GM12878 (cell line): ENCODE measurements around the gene SHISA4. TPM values are rescaled to one million over a fixed set of nuclear protein-coding genes. Genes with fewer than 3 reads are reported as not detected.

Experiments
- ATAC-seq: fragments of 200-7000 bp; cut with Tn5 transposase; 3 replicates; pipeline ENCODE4 v1.9.1; 2020; ENCODE audit warnings: mild to moderate bottlenecking, moderate library complexity
- BruUV-seq: library from RNA; stranded (reverse); fragments of 400-500 nt; replicated peaks from 2 replicates; lab custom pipeline; 2021; lab: Mats Ljungman, UMichigan
- CTCF ChIA-PET: fragments of 300-600 bp; sonication (Branson Sonifier 250); formaldehyde crosslinking; extraction: SDS; loops from one replicate; lab custom pipeline; 2021; ENCODE audit warnings: inconsistent platforms; lab: Yijun Ruan, JAX
- POLR2A ChIA-PET: fragments of 350-600 bp; formaldehyde crosslinking; extraction: SDS; loops from one replicate; lab custom pipeline; 2021; ENCODE audit warnings: inconsistent platforms; lab: Charles Lee
- RAD21 ChIA-PET: fragments of 300-600 bp; sonication (Branson Sonifier 250); formaldehyde crosslinking; loops from one replicate; lab custom pipeline; 2023; ENCODE audit warnings: antibody characterized with exemption; ENCODE audit not compliant: unreplicated experiment; lab: Charles Lee
- SMC1A ChIA-PET: fragments of 300-600 bp; sonication (Branson Sonifier 250); formaldehyde crosslinking; loops from one replicate; lab custom pipeline; 2023; ENCODE audit not compliant: unreplicated experiment, uncharacterized antibody; lab: Charles Lee
- DNase-seq: peaks from one replicate; pipeline ENCODE4 v3.0.0-alpha.2; 2011; ENCODE audit warnings: low read depth, low spot score
- FAIRE-seq: peaks from 3 replicates; lab custom pipeline; 2011; peaks lifted over from hg19 to GRCh38; lab: Jason Lieb, UNC
- H2AFZ ChIP-seq: 2 replicates; pipeline ENCODE4 v1.6.0; 2011; ENCODE audit warnings: low read depth, low read length, control low read depth; ENCODE audit not compliant: control insufficient read depth
- H3K27ac ChIP-seq: 2 replicates; pipeline ENCODE4 v1.5.1; 2011; ENCODE audit warnings: control low read depth; ENCODE audit not compliant: control insufficient read depth, insufficient read depth
- H3K27me3 ChIP-seq, 2 experiments: replicated peaks in 1 of 2; 2 replicates each; pipeline versions ENCODE4 v1.6.0 to v1.6.1; 2011; ENCODE audit warnings: low read length in 1 of 2; ENCODE audit not compliant: control insufficient read depth in 2 of 2, insufficient read depth in 2 of 2
- H3K36me3 ChIP-seq, 2 experiments: 2 replicates each; pipeline ENCODE4 v1.5.1; 2011; ENCODE audit warnings: low read length in 1 of 2; ENCODE audit not compliant: control insufficient read depth in 2 of 2, insufficient read depth in 2 of 2
- H3K4me1 ChIP-seq: 2 replicates; pipeline ENCODE4 v1.6.1; 2011; ENCODE audit warnings: mild to moderate bottlenecking, low read length, moderate library complexity, mixed read lengths; ENCODE audit not compliant: control insufficient read depth, insufficient read depth
- H3K4me2 ChIP-seq: 2 replicates; pipeline ENCODE4 v1.6.0; 2011; ENCODE audit warnings: control low read depth; ENCODE audit not compliant: control insufficient read depth, insufficient read depth
- H3K4me3 ChIP-seq: fragments of 200-600 bp; sonication (generic); 2 replicates; pipeline ENCODE4 v1.5.1; 2016
- H3K79me2 ChIP-seq: 2 replicates; pipeline ENCODE4 v1.6.0; 2011; ENCODE audit warnings: low read length; ENCODE audit not compliant: control insufficient read depth, insufficient read depth
- H3K9ac ChIP-seq: 2 replicates; pipeline ENCODE4 v1.8.0; 2011; ENCODE audit warnings: low read length, control low read depth, mixed read lengths; ENCODE audit not compliant: control insufficient read depth, insufficient read depth
- H3K9me3 ChIP-seq: replicated peaks from 3 replicates; pipeline ENCODE4 v1.5.1; 2011; ENCODE audit warnings: mild to moderate bottlenecking, low read length; ENCODE audit not compliant: control insufficient read depth, insufficient read depth
- H4K20me1 ChIP-seq: 2 replicates; pipeline ENCODE4 v1.6.0; 2011; ENCODE audit not compliant: control insufficient read depth, insufficient read depth
- CUX1 ChIP-seq: IDR thresholded peaks from 2 replicates; pipeline ENCODE4 v1.6.1; 2012; ENCODE audit warnings: improper control_type of control experiment, low read depth, low read length; ENCODE audit not compliant: insufficient replicate concordance
- RUNX3 ChIP-seq: IDR thresholded peaks from 2 replicates; pipeline ENCODE4 v1.6.1; 2012; ENCODE audit warnings: low read length, inconsistent platforms
- WGBS: methylation state at CpG from one replicate; pipeline ENCODE4 v1.1.6; 2016; ENCODE audit warnings: low lambda C conversion rate; ENCODE audit not compliant: insufficient replicate concordance, insufficient coverage; ENCODE audit errors: missing lambda C conversion rate; 5-methylcytosine and 5-hydroxymethylcytosine counted together
- in situ Hi-C: fragments of 300-500 bp; cut with MboI; formaldehyde crosslinking; loops from 9 replicates; pipeline ENCODE4 v1.14.3; 2018; ENCODE audit warnings: mixed read lengths
- intact Hi-C: fragments of 100-400 bp; cut with micrococcal nuclease; formaldehyde crosslinking; loops from one replicate; pipeline ENCODE4 v1.14.2; 2022; ENCODE audit not compliant: unreplicated experiment
- polyA plus RNA-seq, 11 experiments: library from polyadenylated mRNA; depleted of rRNA in 4 of 11; unstranded in 6 of 11; stranded (reverse) in 5 of 11; fragments of >200 nt; fragmentation: Nextera tagmentation in 4 of 11; fragmentation: Illumina TruSeq in 1 of 11; extraction: Ambion mirVana in 4 of 11; extraction: Trizol in 1 of 11; gene quantifications; 1 replicate in 1 of 11; 2 replicates in 10 of 11; pipeline versions ENCODE4 v1.2.1 to v1.2.3, GENCODE V29; 2011 to 2016; ENCODE audit warnings: inconsistent platforms in 2 of 11, missing spikeins in 2 of 11, low read depth in 1 of 11
- total RNA-seq, 4 experiments: library from RNA; depleted of rRNA in 3 of 4; stranded (reverse); fragments of >200 nt in 3 of 4; fragmentation: Illumina TruSeq in 1 of 4; extraction: Trizol in 1 of 4; gene quantifications; 2 replicates each; pipeline versions ENCODE4 v1.2.1 to v1.2.3, GENCODE V29; 2013 to 2021

Gene SHISA4
- total and polyA plus RNA-seq, 10 of the 15 experiments (the other 5 are each of a cell fraction or from before 2014, with no cell fraction given), result 0.07 TPM; not detected in 8

- FAIRE-seq (no peak), ATAC-seq (peak; percentile 44), DNase-seq (no peak)
- H3K4me1 ChIP-seq, result no peaks in the 10 kb centered on the region
- H3K9ac ChIP-seq, result no peak overlapping the region
- H3K4me2 ChIP-seq, result no peak overlapping the region
- no peak for TF ChIP-seq CUX1
- TF ChIP-seq RUNX3, result 0 out of 2 replicates have a peak, but pooled peaks have one; percentile 27
- H2AFZ ChIP-seq, result no peak overlapping the region
- no peak overlapping the region for H3K27ac ChIP-seq
- no TSS peak for BruUV-seq
- H3K9me3 ChIP-seq, result no peaks in the 10 kb centered on the region
- CTCF ChIA-PET, result interaction anchor here (2.2 to 3.4 kb wide), 2 partner anchors 9 kb away, joined by 12 to 17 read pairs; no protein-coding TSS in a partner anchor
- H3K36me3 ChIP-seq, result no peaks in the 10 kb centered on the region
- H3K27me3 ChIP-seq, result no peaks in the 10 kb centered on the region
- no peaks in the 10 kb centered on the region for H3K79me2 ChIP-seq
- RAD21 ChIA-PET, result no interaction called here
- in situ Hi-C loops (no loop called here), intact Hi-C loops (no loop called here)
- POLR2A ChIA-PET, result no interaction called here
- H4K20me1 ChIP-seq, result no peaks in the 10 kb centered on the region
- WGBS, result 22% methylated on average over 6 of the region's 6 CpGs
- no peak overlapping the region for H3K4me3 ChIP-seq
- SMC1A ChIA-PET, result interaction anchor here (1.0 to 2.4 kb wide), 2 partner anchors 9 kb away, joined by 3 to 7 read pairs; no protein-coding TSS in a partner anchor
Measured at GRCh38 chr1:201905234-201905890, 16.7 kb downstream of the SHISA4 start.
